SK-N-SH treated with all-trans-retinoic acid at 6 μM for 48 hours (cell line): ENCODE data around the gene ADIPOR2.

Experiments used
- ATAC-seq: fragments of 200-7000 bp; cut with Tn5 transposase; 3 replicates; pipeline ENCODE4 v1.9.1; 2020; ENCODE audit warnings: mild to moderate bottlenecking, moderate library complexity
- ARNTL ChIP-seq: fragments of 450-650 bp; formaldehyde crosslinking; IDR thresholded peaks from 2 replicates; pipeline ENCODE4 v1.5.0; 2020; ENCODE audit warnings: low read depth, mild to moderate bottlenecking, moderate library complexity, borderline replicate concordance
- BACH2 ChIP-seq: fragments of 250-450 bp; sonication (Bioruptor Pico); IDR thresholded peaks from 2 replicates; pipeline ENCODE4 v1.9.0; 2021; ENCODE audit warnings: mild to moderate bottlenecking, borderline replicate concordance
- CREB5 ChIP-seq: fragments of 250-450 bp; sonication (Bioruptor Pico); IDR thresholded peaks from 2 replicates; pipeline ENCODE4 v1.5.1; 2020; ENCODE audit warnings: low read depth, mild to moderate bottlenecking, moderate library complexity
- CSDC2 ChIP-seq: fragments of 250-450 bp; sonication (Bioruptor Pico); IDR thresholded peaks from 2 replicates; pipeline ENCODE4 v1.5.0; 2020; ENCODE audit warnings: mild to moderate bottlenecking, moderate library complexity
- CSRNP3 ChIP-seq: fragments of 250-450 bp; sonication (Bioruptor Pico); IDR thresholded peaks from 2 replicates; pipeline ENCODE4 v1.5.1; 2021; ENCODE audit warnings: mild to moderate bottlenecking, moderate library complexity
- ESRRG ChIP-seq: fragments of 250-450 bp; sonication (Bioruptor Pico); IDR thresholded peaks from 2 replicates; pipeline ENCODE4 v1.6.1; 2021; ENCODE audit warnings: mild to moderate bottlenecking
- GLIS3 ChIP-seq: fragments of 250-450 bp; sonication (Bioruptor Pico); IDR thresholded peaks from 2 replicates; pipeline ENCODE4 v1.5.0; 2020; ENCODE audit warnings: mild to moderate bottlenecking, moderate library complexity
- POU6F1 ChIP-seq: fragments of 250-450 bp; sonication (Bioruptor Pico); IDR thresholded peaks from 2 replicates; pipeline ENCODE4 v1.8.0; 2021; ENCODE audit warnings: low read depth, mild to moderate bottlenecking, moderate library complexity, borderline replicate concordance
- PPARA ChIP-seq: fragments of 250-450 bp; sonication (Bioruptor Pico); IDR thresholded peaks from 2 replicates; pipeline ENCODE4 v1.5.0; 2020; ENCODE audit warnings: mild to moderate bottlenecking, borderline replicate concordance
- RARB ChIP-seq: fragments of 250-450 bp; sonication (Bioruptor Pico); IDR thresholded peaks from 2 replicates; pipeline ENCODE4 v1.8.0; 2021; ENCODE audit warnings: mild to moderate bottlenecking, moderate library complexity
- SNAI2 ChIP-seq: fragments of 250-450 bp; sonication (Bioruptor Pico); IDR thresholded peaks from 2 replicates; pipeline ENCODE4 v1.5.0; 2020; ENCODE audit warnings: mild to moderate bottlenecking, moderate library complexity
- TCF4 ChIP-seq: fragments of 250-450 bp; sonication (Bioruptor Pico); IDR thresholded peaks from 2 replicates; pipeline ENCODE4 v1.8.0; 2021; ENCODE audit warnings: mild to moderate bottlenecking, moderate library complexity, borderline replicate concordance
- TOX ChIP-seq: fragments of 250-450 bp; sonication (Bioruptor Pico); IDR thresholded peaks from 2 replicates; pipeline ENCODE4 v1.8.0; 2021; ENCODE audit warnings: mild to moderate bottlenecking, moderate library complexity, borderline replicate concordance
- ZC3H10 ChIP-seq: fragments of 250-450 bp; sonication (Bioruptor Pico); IDR thresholded peaks from 2 replicates; pipeline ENCODE4 v1.5.1; 2021; ENCODE audit warnings: mild to moderate bottlenecking, moderate library complexity
- ZFP3 ChIP-seq: fragments of 250-450 bp; sonication (Bioruptor Pico); IDR thresholded peaks from 2 replicates; pipeline ENCODE4 v1.5.0; 2020; ENCODE audit warnings: mild to moderate bottlenecking, moderate library complexity
- ZFP30 ChIP-seq: fragments of 450-650 bp; formaldehyde crosslinking; IDR thresholded peaks from 2 replicates; pipeline ENCODE4 v1.5.0; 2022; ENCODE audit warnings: mild to moderate bottlenecking, moderate library complexity
- ZNF565 ChIP-seq: fragments of 450-650 bp; formaldehyde crosslinking; conservative IDR thresholded peaks from 2 replicates; pipeline ENCODE4 v1.5.0; 2020; ENCODE audit warnings: low read depth, mild to moderate bottlenecking, moderate library complexity
- ZNF70 ChIP-seq: fragments of 450-650 bp; formaldehyde crosslinking; IDR thresholded peaks from 2 replicates; pipeline ENCODE4 v1.5.0; 2020; ENCODE audit warnings: mild to moderate bottlenecking, moderate library complexity
- TF ChIP-seq, protein P1 (sequence below): fragments of 250-450 bp; sonication (Bioruptor Pico); IDR thresholded peaks from 2 replicates; pipeline ENCODE4 v1.5.0; 2020; ENCODE audit warnings: mild to moderate bottlenecking, moderate library complexity

Gene ADIPOR2

GRCh38 chr12:1808036-1808797, 117.3 kb downstream of the ADIPOR2 start (continued):
- TF ChIP-seq SNAI2 (CRISPR knock-in tag): no peak

GRCh38 chr12:1808798-1809480, 118.1 kb downstream of the ADIPOR2 start:
- TF ChIP-seq ZFP30 (no peak), PPARA (CRISPR knock-in tag) (no peak), TOX (no peak), ZNF565 (no peak), BACH2 (CRISPR knock-in tag) (no peak), ESRRG (CRISPR knock-in tag) (no peak), CREB5 (CRISPR knock-in tag) (no peak), ARNTL (CRISPR knock-in tag) (no peak), GLIS3 (CRISPR knock-in tag) (no peak), CSDC2 (CRISPR knock-in tag) (no peak), CSRNP3 (CRISPR knock-in tag) (no peak), TCF4 (CRISPR knock-in tag) (no peak), RARB (CRISPR knock-in tag) (no peak), ZFP3 (CRISPR knock-in tag) (no peak), ZC3H10 (no peak), ZNF70 (CRISPR knock-in tag) (no peak)
- TF ChIP-seq, protein P1, sequence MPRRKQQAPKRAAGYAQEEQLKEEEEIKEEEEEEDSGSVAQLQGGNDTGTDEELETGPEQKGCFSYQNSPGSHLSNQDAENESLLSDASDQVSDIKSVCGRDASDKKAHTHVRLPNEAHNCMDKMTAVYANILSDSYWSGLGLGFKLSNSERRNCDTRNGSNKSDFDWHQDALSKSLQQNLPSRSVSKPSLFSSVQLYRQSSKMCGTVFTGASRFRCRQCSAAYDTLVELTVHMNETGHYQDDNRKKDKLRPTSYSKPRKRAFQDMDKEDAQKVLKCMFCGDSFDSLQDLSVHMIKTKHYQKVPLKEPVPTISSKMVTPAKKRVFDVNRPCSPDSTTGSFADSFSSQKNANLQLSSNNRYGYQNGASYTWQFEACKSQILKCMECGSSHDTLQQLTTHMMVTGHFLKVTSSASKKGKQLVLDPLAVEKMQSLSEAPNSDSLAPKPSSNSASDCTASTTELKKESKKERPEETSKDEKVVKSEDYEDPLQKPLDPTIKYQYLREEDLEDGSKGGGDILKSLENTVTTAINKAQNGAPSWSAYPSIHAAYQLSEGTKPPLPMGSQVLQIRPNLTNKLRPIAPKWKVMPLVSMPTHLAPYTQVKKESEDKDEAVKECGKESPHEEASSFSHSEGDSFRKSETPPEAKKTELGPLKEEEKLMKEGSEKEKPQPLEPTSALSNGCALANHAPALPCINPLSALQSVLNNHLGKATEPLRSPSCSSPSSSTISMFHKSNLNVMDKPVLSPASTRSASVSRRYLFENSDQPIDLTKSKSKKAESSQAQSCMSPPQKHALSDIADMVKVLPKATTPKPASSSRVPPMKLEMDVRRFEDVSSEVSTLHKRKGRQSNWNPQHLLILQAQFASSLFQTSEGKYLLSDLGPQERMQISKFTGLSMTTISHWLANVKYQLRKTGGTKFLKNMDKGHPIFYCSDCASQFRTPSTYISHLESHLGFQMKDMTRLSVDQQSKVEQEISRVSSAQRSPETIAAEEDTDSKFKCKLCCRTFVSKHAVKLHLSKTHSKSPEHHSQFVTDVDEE: no peak
- TF ChIP-seq, all 23 proteins: peak for 0
- ATAC-seq: no peak

DNA sequence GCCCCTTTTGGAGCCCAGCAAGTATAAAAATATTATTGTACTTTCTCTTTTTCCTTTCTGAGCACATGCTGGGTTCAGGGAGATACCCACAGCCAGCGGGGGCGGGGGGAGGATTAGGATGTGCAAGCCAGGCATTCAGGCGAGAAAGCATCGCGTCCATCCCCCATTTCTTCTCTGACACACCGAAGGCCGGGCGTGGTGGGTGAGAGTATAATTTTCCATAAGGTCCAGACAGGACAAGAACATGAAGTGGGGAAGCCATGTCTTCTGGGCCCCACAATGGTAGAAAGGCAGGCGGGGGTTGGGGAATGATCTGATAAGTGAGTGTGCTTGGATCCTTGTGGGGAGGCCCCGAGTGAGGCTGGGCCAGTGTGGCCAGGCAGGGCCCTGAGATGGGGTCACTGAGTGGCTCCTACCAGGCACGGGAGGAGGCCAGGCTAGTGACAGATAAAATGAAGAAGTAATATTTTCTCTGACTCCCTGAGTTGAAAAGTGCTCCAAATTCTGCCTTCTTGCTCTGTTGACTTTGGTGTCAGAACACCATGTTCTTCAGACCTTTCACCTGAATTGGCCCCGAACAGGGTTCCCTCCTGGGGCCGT, 118.8 kb downstream of the ADIPOR2 start:
- TF ChIP-seq POU6F1 (CRISPR knock-in tag) (no peak), CREB5 (CRISPR knock-in tag) (no peak), ARNTL (CRISPR knock-in tag) (no peak), ZNF70 (CRISPR knock-in tag) (no peak)
- TF ChIP-seq, protein P1: no peak
- ATAC-seq: no peak
